Sigmoid colon (tissue), 4 donors: ENCODE results near the gene RGS9.

Experiments used
- CTCF ChIP-seq, 4 experiments: fragments of 450-650 bp in 3 of 4; fragments of 200-600 bp in 1 of 4; IDR thresholded peaks; one replicate each; pipeline ENCODE4 v1.5.1; 2016 to 2019; ENCODE audit warnings: antibody characterized with exemption in 4 of 4, mild to moderate bottlenecking in 3 of 4, moderate library complexity in 2 of 4
- EP300 ChIP-seq, 4 donors: sonication (generic); formaldehyde crosslinking; IDR thresholded peaks; one replicate each; pipeline ENCODE4 v1.6.1; 2017; ENCODE audit warnings: antibody characterized with exemption in 4 of 4

- TF ChIP-seq CTCF (IDR thresholded peaks at IDR 0.05) (no peak), EP300 (IDR thresholded peaks at IDR 0.05) (no peak)
Measured at GRCh38 chr17:65121368-65121767, 15.8 kb upstream of the RGS9 start.
